Vagina (tissue), 2 donors: ENCODE results near the gene CRYBA2.

ENCODE experiments used
- CTCF ChIP-seq, 3 experiments: fragments of 450-650 bp in 2 of 3; fragments of 200-600 bp in 1 of 3; sonication (generic) in 1 of 3; IDR thresholded peaks; one replicate each; pipeline ENCODE4 v1.5.1; 2017 to 2019; ENCODE audit warnings: antibody characterized with exemption in 3 of 3, mild to moderate bottlenecking in 2 of 3, moderate library complexity in 2 of 3
- POLR2A ChIP-seq, 2 donors: fragments of 450-650 bp; IDR thresholded peaks; one replicate each; pipeline ENCODE4 v1.6.1; 2017; ENCODE audit warnings: antibody characterized with exemption in 2 of 2, mild to moderate bottlenecking in 2 of 2, moderate library complexity in 2 of 2
- POLR2AphosphoS5 ChIP-seq, 2 donors: sonication (generic); formaldehyde crosslinking; IDR thresholded peaks; one replicate each; pipeline ENCODE4 v1.9.0; 2017; ENCODE audit warnings: antibody characterized with exemption in 2 of 2, mild to moderate bottlenecking in 2 of 2, low read depth in 1 of 2; ENCODE audit not compliant: insufficient read depth in 1 of 2

GRCh38 chr2:219022041-219022440 is 28.8 kb upstream of the CRYBA2 start:
- TF ChIP-seq CTCF (IDR thresholded peaks at IDR 0.05) (no peak), POLR2A (IDR thresholded peaks at IDR 0.05) (no peak), POLR2AphosphoS5 (IDR thresholded peaks at IDR 0.05; ENCODE audit: insufficient read depth in 1 of 2, low read depth in 1 of 2) (no peak)
